Endothelial cell of hepatic sinusoid (primary cell): ENCODE data around the gene ME1.
"Not testable (repeated sequence)": the region's sequence is repeated elsewhere in the genome, so short reads cannot be mapped to it uniquely, and the experiment has no call there.

Experiments used
- in situ Hi-C: cut with HindIII; loops from 2 replicates; pipeline ENCODE4 v1.10.0; 2017; ENCODE audit warnings: low sequenced_read_pairs

ME1 gene

GRCh38 chr6:83192871-83193746 is 237.7 kb downstream of the ME1 start, which contains the start of the genes PGM3 and RWDD2A:
Gene PGM3, minus strand, starts transcription at chr6:83193265. Its CDS starts 2,253 bp downstream, at chr6:83191012.
Gene RWDD2A, plus strand, starts transcription at chr6:83193357. Its CDS starts 1,095 bp downstream, at chr6:83194452.
- in situ Hi-C loops, result no loop called here

DNA sequence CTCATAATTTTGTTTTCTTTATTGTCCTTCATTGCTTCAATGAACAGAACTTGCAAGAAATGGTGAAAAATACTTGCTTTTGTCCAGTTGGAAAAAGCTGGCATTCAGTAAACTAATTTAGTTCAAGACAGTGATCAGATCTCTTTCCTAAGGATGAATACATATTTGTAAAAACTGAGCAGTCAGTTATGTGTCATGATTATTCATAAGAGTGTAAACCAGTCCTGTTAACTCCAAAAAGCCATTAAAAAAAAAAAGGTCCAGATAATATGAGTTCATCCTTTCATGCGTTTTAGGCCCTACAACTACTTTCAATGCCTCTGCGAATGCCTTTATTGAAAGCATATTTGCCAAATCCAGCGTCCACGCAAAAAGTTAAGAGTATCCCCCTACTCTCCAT is 238.4 kb downstream of the ME1 start:
- in situ Hi-C loops, result no loop called here

- in situ Hi-C loops, result not testable (repeated sequence)
Measured at GRCh38 chr6:83191974-83192373, 238.9 kb downstream of the ME1 start.

- in situ Hi-C loops, result no loop called here
Measured at GRCh38 chr6:83190626-83191025, 240.2 kb downstream of the ME1 start.

DNA sequence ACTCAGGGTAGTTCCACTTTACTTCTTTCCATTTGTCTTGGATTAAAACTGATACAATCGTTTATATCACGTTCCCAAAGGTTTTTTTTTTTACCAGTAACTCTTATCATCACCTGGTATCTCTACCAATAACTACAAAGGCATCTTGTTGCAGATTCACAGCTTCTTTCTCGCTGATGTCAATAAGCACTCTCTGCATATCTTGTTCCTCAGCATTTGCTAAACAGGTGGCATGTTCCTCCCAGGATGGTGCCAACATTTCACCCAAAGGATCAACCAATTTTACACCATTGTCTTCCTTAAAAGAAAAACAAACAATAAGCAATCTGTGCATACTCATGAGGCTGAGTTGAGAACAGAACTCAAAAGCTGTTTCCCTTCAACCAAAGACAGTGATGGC is 242.3 kb downstream of the ME1 start:
- in situ Hi-C loops, result no loop called here

- in situ Hi-C loops, result no loop called here
Measured at GRCh38 chr6:83185096-83185495, 245.8 kb downstream of the ME1 start.

GRCh38 chr6:83183082-83183828 is 247.6 kb downstream of the ME1 start:
- in situ Hi-C loops, result no loop called here

DNA sequence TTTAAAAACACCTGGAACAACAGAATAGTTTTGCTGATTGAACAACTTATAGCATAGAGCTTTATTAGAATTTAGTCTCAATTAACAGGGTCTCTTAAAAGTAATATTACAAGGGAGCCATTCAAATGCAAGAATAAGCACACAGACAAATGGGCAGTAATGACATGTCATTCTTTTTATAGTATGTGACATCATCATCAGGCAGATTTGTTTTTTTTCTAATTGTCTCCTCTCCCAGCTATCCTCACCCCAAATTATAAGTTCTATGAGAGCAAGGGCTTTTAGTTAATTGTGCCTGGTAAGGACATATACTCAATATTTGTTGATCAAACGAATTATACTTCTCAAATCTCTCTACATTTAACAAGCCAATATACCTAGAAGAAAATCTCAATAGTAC is 248.7 kb downstream of the ME1 start:
- in situ Hi-C loops, result no loop called here

GRCh38 chr6:83180426-83180950 is 250.4 kb downstream of the ME1 start:
- in situ Hi-C loops, result no loop called here

- in situ Hi-C loops, result no loop called here
Measured at GRCh38 chr6:83176246-83176645, 254.6 kb downstream of the ME1 start.

GRCh38 chr6:83169511-83169910 is 261.3 kb downstream of the ME1 start:
- in situ Hi-C loops, result no loop called here

DNA sequence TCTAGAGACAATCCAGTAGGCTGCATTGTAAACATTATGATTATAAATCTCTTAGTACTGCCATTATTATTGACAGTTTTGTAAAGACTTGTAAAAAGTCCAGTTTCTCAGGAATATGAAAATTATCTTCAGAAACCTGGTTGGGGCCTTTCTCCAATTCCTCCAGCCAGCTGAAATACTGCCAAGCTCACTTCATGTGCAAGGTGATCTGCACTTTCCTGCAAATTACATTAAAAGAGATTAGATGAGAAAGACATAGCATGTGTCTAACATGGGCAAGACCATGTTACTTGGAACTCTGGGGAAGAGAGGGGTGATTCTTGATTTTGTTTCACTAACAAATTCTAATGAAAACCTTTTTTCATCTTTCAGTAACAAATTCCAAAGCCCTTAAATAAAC is 261.7 kb downstream of the ME1 start:
- in situ Hi-C loops, result no loop called here

- in situ Hi-C loops, result no loop called here
Measured at GRCh38 chr6:83168556-83168955, 262.3 kb downstream of the ME1 start.

DNA sequence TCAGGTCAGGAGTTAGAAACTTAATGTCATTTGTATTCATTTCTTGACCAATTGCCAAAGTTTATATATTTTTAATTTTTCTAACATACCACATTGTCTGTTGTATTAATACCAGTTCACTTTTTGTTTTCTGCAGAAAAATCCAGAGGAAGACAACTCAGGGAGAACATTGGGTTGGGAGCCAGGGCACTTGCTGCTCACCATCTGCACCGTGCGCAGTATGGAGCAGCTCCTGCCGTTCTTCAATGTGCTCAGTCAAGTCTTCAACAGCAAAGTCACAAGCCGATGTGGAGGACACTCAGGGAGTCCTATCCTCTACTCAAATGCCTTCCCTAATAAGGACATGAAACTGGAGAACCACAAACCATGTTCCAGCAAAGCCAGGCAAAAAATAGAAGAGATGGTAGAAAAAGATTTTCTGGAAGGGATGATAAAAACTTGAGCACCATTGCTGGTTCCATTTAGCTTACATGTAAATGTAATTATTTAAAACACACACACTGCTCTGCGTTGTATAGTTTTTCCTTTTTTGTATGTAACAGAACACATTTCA is 263.0 kb downstream of the ME1 start:
- in situ Hi-C loops, result no loop called here
